ENCODE data around the gene PRELID3B. TPM values are rescaled to one million over a fixed set of nuclear protein-coding genes. Genes with fewer than 3 reads are reported as not detected.

The PRELID3B gene
- total and polyA plus RNA-seq, 7 donors: 23.2 to 61.2 (median 34.7) TPM

DNA sequence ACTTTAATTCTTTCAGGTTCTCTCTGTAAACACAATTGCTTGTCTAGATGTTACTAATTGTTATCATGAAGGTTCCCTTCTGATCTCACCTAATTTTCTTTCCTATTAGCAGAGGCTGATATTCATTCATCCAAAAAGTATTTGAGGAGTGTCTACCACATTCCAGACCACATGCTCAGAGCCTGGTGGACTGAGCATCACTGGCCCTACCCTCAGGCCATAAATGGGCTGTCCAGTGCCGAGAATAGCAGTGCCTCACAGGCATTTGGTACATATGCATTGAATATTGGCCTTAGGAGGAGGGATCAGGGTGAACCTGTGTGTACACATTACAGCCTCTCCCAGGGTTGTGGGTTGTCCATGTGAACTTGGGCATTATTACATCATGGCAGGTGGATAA, 40.4 kb upstream of the PRELID3B start:
- no peak overlapping the region for H3K4me3 ChIP-seq
- 83 to 92% (median 85%) methylated on average over 1 of the region's 1 CpG for WGBS, 3 donors
- no peaks in the 10 kb centered on the region for H3K9me3 ChIP-seq
- intact Hi-C loops (cut with DNase I): loop anchor here (10.0 kb wide), 2 partner anchors 208 to 322 kb away; no protein-coding TSS in a partner anchor
- peaks cover 0 to 8% (median 0%) of the 10 kb centered on the region in 3 donors for H3K27me3 ChIP-seq (ENCODE audit: insufficient read depth in 3 of 3, low read length in 2 of 3)
- TF ChIP-seq CTCF (IDR thresholded peaks at IDR 0.05): no peak
- H3K36me3 ChIP-seq (ENCODE audit: insufficient read depth in 1 of 2, low read depth in 1 of 2): no peaks in the 10 kb centered on the region
- DNase-seq: no peak
- no peak overlapping the region for H3K27ac ChIP-seq
- ATAC-seq: no peak
- no peaks in the 10 kb centered on the region for H3K4me1 ChIP-seq

- peak; percentile 34 for TF ChIP-seq CTCF (IDR thresholded peaks at IDR 0.05)
- Histone ChIP-seq H3K4me3 (no peak overlapping the region), H3K27ac (no peak overlapping the region), H3K36me3 (ENCODE audit: insufficient read depth in 1 of 2, low read depth in 1 of 2) (no peaks in the 10 kb centered on the region), H3K9me3 (no peaks in the 10 kb centered on the region), H3K4me1 (no peaks in the 10 kb centered on the region), H3K27me3 (ENCODE audit: insufficient read depth in 3 of 3, low read length in 2 of 3) (peaks cover 0 to 8% (median 0%) of the 10 kb centered on the region in 3 donors)
- no peak for ATAC-seq
- DNase-seq: no peak
- 58 to 65% (median 59%) methylated on average over 3 of the region's 3 CpGs for WGBS, 3 donors
- intact Hi-C loops (cut with DNase I): loop anchor here (10.0 kb wide), 2 partner anchors 207 to 323 kb away; no protein-coding TSS in a partner anchor
Observed at GRCh38 chr20:59082077-59082740, 39.6 kb upstream of the PRELID3B start.

- no peaks in the 10 kb centered on the region for H3K4me1 ChIP-seq
- H3K27me3 ChIP-seq (ENCODE audit: insufficient read depth in 3 of 3, low read length in 2 of 3): peaks cover 0 to 16% (median 0%) of the 10 kb centered on the region in 3 donors
- H3K9me3 ChIP-seq: no peaks in the 10 kb centered on the region
- no peaks in the 10 kb centered on the region for H3K36me3 ChIP-seq (ENCODE audit: insufficient read depth in 1 of 2, low read depth in 1 of 2)
- ATAC-seq (no peak), DNase-seq (no peak)
- intact Hi-C loops (cut with DNase I): loop anchor here (10.0 kb wide), 2 partner anchors 206 to 324 kb away; no protein-coding TSS in a partner anchor
- no peak for TF ChIP-seq CTCF (IDR thresholded peaks at IDR 0.05)
- 62 to 68% (median 65%) methylated on average over 3 of the region's 3 CpGs for WGBS, 3 donors
- H3K4me3 ChIP-seq: no peak overlapping the region
- no peak overlapping the region for H3K27ac ChIP-seq
Observed at GRCh38 chr20:59081036-59081435, 38.5 kb upstream of the PRELID3B start.

GRCh38 chr20:59078231-59078630, 35.6 kb upstream of the PRELID3B start:
- ATAC-seq (no peak), DNase-seq (no peak)
- Histone ChIP-seq H3K27me3 (ENCODE audit: insufficient read depth in 3 of 3, low read length in 2 of 3) (peaks cover 0 to 17% (median 0%) of the 10 kb centered on the region in 3 donors), H3K4me3 (no peak overlapping the region), H3K9me3 (no peaks in the 10 kb centered on the region), H3K4me1 (no peaks in the 10 kb centered on the region), H3K27ac (no peak overlapping the region), H3K36me3 (ENCODE audit: insufficient read depth in 1 of 2, low read depth in 1 of 2) (no peaks in the 10 kb centered on the region)
- 80 to 88% (median 80%) methylated on average over 5 of the region's 5 CpGs for WGBS, 3 donors
- intact Hi-C loops (cut with DNase I): no loop called here
- no peak for TF ChIP-seq CTCF (IDR thresholded peaks at IDR 0.05)
